ENCODE results near the gene PCNA.

Gene PCNA

GRCh38 chr20:5119435-5120184, at the start of gene PCNA:
PCNA (minus strand) TSS chr20:5119958; CDS start chr20:5119798, 160 bp downstream.
- peak; percentile 97 for DNase-seq

- peak; percentile 42 for DNase-seq
Observed at GRCh38 chr20:5168651-5169396, 49.1 kb upstream of the PCNA start.

GRCh38 chr20:5164645-5165625, 45.2 kb upstream of the PCNA start:
- no peak for DNase-seq

DNA sequence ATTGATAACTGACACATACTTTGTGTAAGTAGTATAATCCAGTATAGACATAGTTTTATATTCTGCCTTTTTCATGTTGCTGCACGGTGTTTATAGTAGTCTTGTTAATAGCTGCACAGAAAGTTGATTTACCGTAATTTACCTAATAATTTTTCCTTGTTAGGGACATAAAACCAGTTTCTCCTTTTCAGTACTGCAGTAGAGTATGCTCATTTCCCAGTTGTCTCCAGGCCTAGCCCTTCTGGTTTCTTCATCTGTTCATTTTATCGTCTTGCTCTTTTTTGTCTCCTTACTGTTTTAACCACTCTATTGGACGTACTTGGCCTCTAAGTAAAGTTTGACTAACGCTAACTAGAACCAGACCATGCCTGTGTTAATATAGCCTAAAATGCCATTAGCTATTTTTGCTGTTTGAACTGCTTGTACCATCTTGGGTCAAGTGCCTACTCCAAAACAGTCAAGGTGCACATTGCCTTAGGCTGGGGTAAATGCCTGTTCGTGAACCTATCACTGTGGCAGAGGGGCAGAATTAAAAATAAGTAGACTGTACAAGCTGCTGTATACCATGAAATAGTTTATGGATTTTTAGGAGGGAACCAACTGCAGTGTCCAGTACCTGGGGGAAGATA, 41.9 kb upstream of the PCNA start:
- no peak for DNase-seq

- DNase-seq: no peak
Observed at GRCh38 chr20:5160882-5161281, 41.1 kb upstream of the PCNA start.

DNA sequence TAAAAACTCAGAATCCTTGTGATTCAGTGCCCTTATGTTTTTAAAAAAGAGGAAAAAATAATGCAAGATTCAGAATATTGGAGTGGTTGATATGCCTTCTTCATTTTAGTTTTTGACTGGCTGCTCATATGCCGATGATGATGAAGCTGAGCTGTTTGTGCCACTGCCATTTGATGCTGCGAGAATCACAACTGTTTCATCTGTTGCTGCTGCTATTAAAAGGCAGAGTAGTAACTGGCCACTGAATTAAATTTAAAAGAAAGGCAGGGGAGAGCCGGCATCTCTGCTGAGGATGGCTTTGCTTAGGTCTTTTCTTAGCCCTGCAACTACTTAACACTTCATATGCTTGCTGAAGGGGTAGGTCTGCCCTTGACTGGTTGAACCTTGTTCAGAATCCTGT, 40.2 kb upstream of the PCNA start:
- no peak for DNase-seq

- DNase-seq: no peak
Observed at GRCh38 chr20:5156675-5157448, 37.1 kb upstream of the PCNA start.

DNA sequence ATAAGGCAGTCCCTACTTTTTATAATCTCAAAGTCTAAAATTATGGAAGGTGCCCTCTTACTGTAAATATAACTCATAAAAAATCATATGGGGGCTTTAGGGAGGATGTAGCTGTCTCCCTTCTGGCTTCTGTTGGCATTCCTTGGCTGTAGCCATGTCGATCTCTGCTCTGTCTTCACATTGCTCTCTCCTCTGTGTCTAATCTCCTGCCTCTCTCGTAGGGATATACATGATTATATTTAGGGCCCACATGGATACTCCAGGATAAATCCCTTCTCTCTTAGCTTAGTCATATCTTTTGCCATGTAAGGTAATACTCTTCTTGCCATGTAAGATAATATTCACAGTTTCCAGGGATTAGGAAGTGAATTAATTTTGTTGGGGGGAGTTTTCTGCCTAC, 35.6 kb upstream of the PCNA start:
- DNase-seq: no peak

- no peak for DNase-seq
Observed at GRCh38 chr20:5154543-5154925, 34.8 kb upstream of the PCNA start.

- DNase-seq: no peak
Observed at GRCh38 chr20:5153612-5154542, 34.1 kb upstream of the PCNA start.

GRCh38 chr20:5153152-5153467, 33.4 kb upstream of the PCNA start:
- no peak for DNase-seq

DNA sequence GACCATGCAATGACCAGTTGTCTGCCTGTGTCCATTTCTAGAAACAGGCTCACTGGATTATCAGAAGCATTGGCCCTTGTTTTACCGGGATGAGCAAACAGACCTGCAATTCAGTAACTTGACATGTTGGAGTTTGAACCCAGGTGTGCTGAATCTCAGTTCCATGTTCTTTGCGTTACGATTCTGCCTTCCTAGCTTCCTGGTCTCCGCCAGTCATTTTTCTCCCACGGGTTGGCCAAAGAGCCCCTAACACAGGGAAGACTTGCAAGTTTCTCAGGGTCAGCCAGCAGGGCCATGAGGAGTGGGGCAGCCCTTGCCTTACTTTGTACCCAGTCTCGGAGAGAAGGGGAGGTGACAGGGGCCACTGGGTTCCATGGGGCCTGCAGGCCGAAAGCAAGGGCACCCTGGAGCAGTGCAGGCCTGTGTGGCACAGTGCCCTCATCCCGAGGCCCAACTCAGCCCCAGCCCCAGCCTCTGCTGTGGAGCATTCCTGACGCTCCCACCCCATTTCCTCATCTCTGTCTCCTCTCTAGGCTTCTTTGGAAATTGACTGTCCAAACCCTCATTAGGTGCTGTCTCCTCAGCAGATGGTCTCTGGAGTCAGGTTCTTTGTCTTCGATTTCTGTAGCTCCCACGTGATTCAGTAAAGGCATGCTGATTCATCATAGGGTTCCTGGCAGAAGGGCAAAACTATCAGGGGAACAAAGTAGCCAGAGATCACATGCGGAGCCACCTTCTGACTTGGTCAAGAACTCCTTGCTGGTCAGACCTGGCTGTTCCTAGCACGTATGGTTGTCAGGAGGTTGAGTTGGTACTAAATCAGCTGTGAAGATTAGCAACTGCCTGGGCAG, 30.7 kb upstream of the PCNA start:
- DNase-seq: no peak

DNA sequence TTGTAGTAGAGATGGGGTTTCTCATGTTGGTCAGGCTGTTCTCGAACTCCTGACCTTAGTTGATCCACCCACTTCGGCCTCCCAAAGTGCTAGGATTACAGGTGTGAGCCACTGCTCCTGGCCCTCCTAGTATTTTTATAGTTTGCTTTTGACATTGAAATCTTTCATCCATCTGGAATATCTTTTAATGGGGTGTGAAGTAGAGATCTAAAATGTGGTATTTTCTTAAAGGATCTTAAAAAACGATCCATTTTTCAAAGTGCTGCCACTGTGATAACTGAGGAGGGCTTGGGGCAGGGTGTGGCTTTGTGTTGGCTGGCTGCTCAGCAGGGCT, 30.1 kb upstream of the PCNA start:
- DNase-seq: no peak

GRCh38 chr20:5148581-5148980, 28.8 kb upstream of the PCNA start:
- no peak for DNase-seq

DNA sequence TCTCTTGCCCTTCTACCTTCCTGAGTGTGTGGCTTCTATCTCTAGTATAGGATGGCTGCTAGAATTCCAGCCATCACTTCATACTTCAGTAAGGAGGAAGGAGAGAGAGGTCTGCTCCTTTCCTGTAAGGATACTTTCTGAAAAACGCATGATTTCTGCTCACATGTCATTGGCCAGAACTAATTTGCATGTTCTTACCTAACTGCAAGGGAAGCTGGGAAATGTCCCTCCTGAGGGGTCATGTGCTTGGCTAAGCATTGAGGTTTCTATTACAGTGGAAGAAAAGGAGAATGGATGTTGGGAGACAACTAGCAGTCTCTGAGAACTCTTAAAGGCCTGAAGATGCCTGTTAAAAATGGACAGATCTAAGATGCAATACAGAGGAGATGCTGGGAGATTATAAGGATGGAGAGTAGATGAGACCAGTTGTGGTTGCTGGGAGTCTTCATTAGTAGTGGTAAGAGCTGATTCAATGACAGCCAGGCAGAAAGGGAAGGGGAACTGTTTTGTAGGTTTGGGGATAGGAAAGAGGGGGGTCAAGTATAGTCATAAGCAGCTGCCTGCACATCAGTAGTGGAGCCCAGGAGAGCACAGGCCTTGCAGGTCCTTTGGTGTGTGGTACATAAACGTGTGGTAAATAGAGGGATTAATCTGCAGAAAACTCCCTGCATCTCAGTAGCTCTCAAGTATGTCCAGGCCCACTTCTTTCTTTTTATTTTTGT, 27.3 kb upstream of the PCNA start:
- no peak for DNase-seq

- no peak for DNase-seq
Observed at GRCh38 chr20:5146099-5146668, 26.4 kb upstream of the PCNA start.

GRCh38 chr20:5145365-5146098, 25.8 kb upstream of the PCNA start:
- DNase-seq: no peak

DNA sequence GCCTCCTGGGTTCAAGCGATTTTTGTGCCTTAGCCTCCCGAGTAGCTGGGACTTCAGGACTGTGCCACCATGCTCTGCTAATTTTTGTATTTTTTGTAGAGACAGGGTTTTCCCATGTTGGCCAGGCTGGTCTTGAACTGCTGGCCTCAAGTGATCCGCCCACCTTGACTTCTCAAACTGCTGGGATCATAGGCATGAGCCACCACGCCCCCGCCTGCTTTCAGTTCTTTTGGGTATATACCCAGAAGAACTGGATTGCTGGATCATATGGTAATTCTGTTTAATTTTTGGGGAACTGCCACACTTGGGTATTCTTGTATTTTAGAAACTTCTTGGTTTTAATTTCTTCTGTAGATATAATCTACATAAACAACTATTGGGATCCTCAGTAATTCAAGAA, 24.1 kb upstream of the PCNA start:
- DNase-seq: no peak

Data from femur (tissue), 1 donor.